GM13977 (cell line): Measurements from ENCODE around the gene ZNF48.

Source experiments
- DNase-seq: peaks from one replicate; pipeline ENCODE4 v3.0.0; 2012; ENCODE audit warnings: low spot score
- CTCF ChIP-seq: IDR thresholded peaks from 2 replicates; pipeline ENCODE4 v1.5.1; 2012; ENCODE audit warnings: mild to moderate bottlenecking, control low read depth; ENCODE audit not compliant: insufficient read depth; ENCODE audit errors: extremely low read depth, missing control alignments
- in situ Hi-C: fragments of 300-500 bp; cut with MboI; formaldehyde crosslinking; loops from one replicate; pipeline ENCODE4 v1.12.0; 2022; ENCODE audit warnings: low sequenced_read_pairs, low pct_unique_long_range_greater_than_20kb, mixed read lengths, inconsistent platforms; ENCODE audit not compliant: unreplicated experiment

ZNF48 gene

GRCh38 chr16:30446203-30446595, 51.0 kb downstream of the ZNF48 start:
- no peak for TF ChIP-seq CTCF
- no peak for DNase-seq
- in situ Hi-C loops: no loop called here

GRCh38 chr16:30447512-30448226, 52.4 kb downstream of the ZNF48 start:
- in situ Hi-C loops: no loop called here
- DNase-seq: no peak

GRCh38 chr16:30449116-30449435, 53.9 kb downstream of the ZNF48 start:
- no peak for TF ChIP-seq CTCF
- in situ Hi-C loops: no loop called here
- no peak for DNase-seq

More at GRCh38 chr16:30447512-30448226, 52.4 kb downstream of the ZNF48 start:
- TF ChIP-seq CTCF: no peak
